A673 (cell line): ENCODE results near the gene TPI1. TPM values are rescaled to one million over a fixed set of nuclear protein-coding genes. Genes with fewer than 3 reads are reported as not detected.

ENCODE experiments used
- BruUV-seq: library from RNA; stranded (reverse); fragments of 400-500 nt; replicated peaks from 2 replicates; lab custom pipeline; 2021; lab: Mats Ljungman, UMichigan
- CTCF ChIA-PET: fragments of 300-600 bp; sonication (Branson Sonifier 250); formaldehyde crosslinking; loops from one replicate; lab custom pipeline; 2022; ENCODE audit warnings: antibody characterized with exemption; lab: Charles Lee
- POLR2A ChIA-PET: fragments of 300-600 bp; sonication (Branson Sonifier 250); formaldehyde crosslinking; loops from one replicate; lab custom pipeline; 2022; ENCODE audit warnings: antibody characterized with exemption; ENCODE audit not compliant: low non-redundant PET; lab: Charles Lee
- DNase-seq: peaks from one replicate; pipeline ENCODE4 v3.0.0-alpha.2; 2015; ENCODE audit warnings: low spot score
- H3K27ac ChIP-seq: fragments of 200-600 bp; sonication (generic); 2 replicates; pipeline ENCODE4 v1.5.1; 2016; ENCODE audit warnings: mixed run types, low read depth, mild to moderate bottlenecking, mixed read lengths, antibody characterized with exemption, low read length; ENCODE audit not compliant: poor library complexity, severe bottlenecking
- H3K27me3 ChIP-seq: fragments of 200-600 bp; sonication (generic); replicated peaks from 2 replicates; pipeline ENCODE4 v1.6.1; 2017; ENCODE audit warnings: mixed run types, low read depth, mild to moderate bottlenecking, mixed read lengths, antibody characterized with exemption, low read length; ENCODE audit not compliant: insufficient read depth, poor library complexity
- H3K36me3 ChIP-seq: fragments of 200-600 bp; sonication (generic); 2 replicates; pipeline ENCODE4 v1.6.1; 2016; ENCODE audit warnings: mixed run types, mild to moderate bottlenecking, mixed read lengths, antibody characterized with exemption, low read length; ENCODE audit not compliant: insufficient read depth, poor library complexity, severe bottlenecking
- H3K4me1 ChIP-seq: fragments of 200-600 bp; sonication (generic); 2 replicates; pipeline ENCODE4 v1.6.1; 2017; ENCODE audit warnings: mixed run types, mild to moderate bottlenecking, mixed read lengths, antibody characterized with exemption, low read length; ENCODE audit not compliant: insufficient read depth, poor library complexity, severe bottlenecking
- H3K4me3 ChIP-seq: fragments of 200-600 bp; sonication (generic); 2 replicates; pipeline ENCODE4 v1.5.1; 2016; ENCODE audit warnings: low read depth, mixed run types, mild to moderate bottlenecking, mixed read lengths, low read length; ENCODE audit not compliant: poor library complexity, severe bottlenecking
- H3K9me3 ChIP-seq: fragments of 200-600 bp; sonication (generic); 2 replicates; pipeline ENCODE4 v1.6.1; 2016; ENCODE audit warnings: mixed run types, low read depth, mild to moderate bottlenecking, mixed read lengths, antibody characterized with exemption, low read length; ENCODE audit not compliant: poor library complexity, severe bottlenecking
- CTCF ChIP-seq: fragments of 300-800, 200-600 bp; sonication (generic); conservative IDR thresholded peaks from 2 replicates; pipeline ENCODE4 v1.5.1; 2017; ENCODE audit warnings: low read depth, mild to moderate bottlenecking, antibody characterized with exemption, low read length, moderate library complexity, mixed read lengths
- EZH2 ChIP-seq: fragments of 200-600 bp; sonication (generic); IDR thresholded peaks from 2 replicates; pipeline ENCODE4 v1.6.1; 2017; ENCODE audit warnings: borderline replicate concordance, low read depth, mild to moderate bottlenecking, mixed read lengths, antibody characterized with exemption, low read length; ENCODE audit not compliant: poor library complexity, severe bottlenecking
- intact Hi-C: fragments of 100-400 bp; cut with micrococcal nuclease; formaldehyde crosslinking; loops from one replicate; pipeline ENCODE4 v1.10.0; 2022; ENCODE audit not compliant: unreplicated experiment
- total RNA-seq: library from RNA; stranded (reverse); gene quantifications from 2 replicates; pipeline ENCODE4 v1.2.3, GENCODE V29; 2021

TPI1 gene
- total RNA-seq, 1 experiment from 2014 or later: 1,277 TPM

GRCh38 chr12:6851921-6852650 is 15.2 kb upstream of the TPI1 start, which contains the start of gene USP5:
USP5 (plus strand) TSS chr12:6852150; CDS start chr12:6852180, 30 bp downstream.
- Histone ChIP-seq H3K27me3 (no peaks in the 10 kb centered on the region), H3K4me1 (peaks cover 24% of the 10 kb centered on the region), H3K9me3 (no peaks in the 10 kb centered on the region), H3K36me3 (peaks cover 48% of the 10 kb centered on the region), H3K4me3 (peak within 1 kb of the TSS; percentile 67), H3K27ac (peak within 1 kb of the TSS; percentile 81)
- CTCF ChIA-PET: interaction anchor here (0.5 to 2.9 kb wide), 6 partner anchors 17 to 163 kb away, joined by 3 to 13 read pairs (median 4); partner anchors contain the start of genes SPSB2 and ZNF384
- TSS peak; percentile 68 for BruUV-seq
- POLR2A ChIA-PET: interaction anchor here (0.6 to 1.4 kb wide), 5 partner anchors 9 to 170 kb away, joined by 3 to 9 read pairs (median 5); partner anchors contain the start of genes C12orf57, RNU7-1 and TPI1
- TF ChIP-seq EZH2: no peak
- TF ChIP-seq CTCF: no peak
- DNase-seq: peak; percentile 100
- intact Hi-C loops: loop anchor here (2.0 kb wide), 1 partner anchor 15 kb away; the partner anchor contains the start of gene TPI1

- Histone ChIP-seq H3K4me3 (peak overlapping the region; percentile 67), H3K9me3 (no peaks in the 10 kb centered on the region), H3K36me3 (peaks cover 48% of the 10 kb centered on the region), H3K27ac (peak overlapping the region; percentile 81), H3K4me1 (peaks cover 24% of the 10 kb centered on the region), H3K27me3 (no peaks in the 10 kb centered on the region)
- no peak for TF ChIP-seq EZH2
- TF ChIP-seq CTCF: no peak
- ChIA-PET CTCF (interaction anchor here (0.6 to 2.9 kb wide), 6 partner anchors 17 to 226 kb away, joined by 3 to 13 read pairs (median 4); partner anchors contain the start of gene SPSB2), POLR2A (interaction anchor here (0.6 to 1.4 kb wide), 6 partner anchors 10 to 171 kb away, joined by 3 to 9 read pairs (median 4); partner anchors contain the start of genes C12orf57, RNU7-1 and TPI1)
- peak; percentile 71 for DNase-seq
- intact Hi-C loops: loop anchor here (2.0 kb wide), 1 partner anchor 14 kb away; the partner anchor contains the start of gene TPI1
- BruUV-seq: no TSS peak
These were observed 14.5 kb upstream of the TPI1 start for GRCh38 chr12:6852651-6853354.

- DNase-seq: no peak
- no peak for TF ChIP-seq CTCF
- no peak for TF ChIP-seq EZH2
- Histone ChIP-seq H3K4me1 (peaks cover 24% of the 10 kb centered on the region), H3K36me3 (peaks cover 50% of the 10 kb centered on the region), H3K27me3 (no peaks in the 10 kb centered on the region), H3K9me3 (no peaks in the 10 kb centered on the region), H3K4me3 (peak overlapping the region; percentile 67), H3K27ac (peak overlapping the region; percentile 81)
- no TSS peak for BruUV-seq
- intact Hi-C loops: loop anchor here (2.0 kb wide), 1 partner anchor 13 kb away; the partner anchor contains the start of gene TPI1
- CTCF ChIA-PET: interaction anchor here (2.9 kb wide), 1 partner anchor 18 kb away, joined by 13 read pairs; the partner anchor contains the start of gene SPSB2
- POLR2A ChIA-PET: interaction anchor here (0.6 kb wide), 1 partner anchor 19 kb away, joined by 3 read pairs; no protein-coding TSS in a partner anchor
These were observed 13.7 kb upstream of the TPI1 start for GRCh38 chr12:6853626-6854025.
